ENCODE data around the gene TRAF7. TPM values are rescaled to one million over a fixed set of nuclear protein-coding genes. Genes with fewer than 3 reads are reported as not detected.

Gene TRAF7
- total and polyA plus RNA-seq, 2 of the 13 experiments (the other 11 are each of a cell fraction or from before 2014, with no cell fraction given), result 47.9 to 65.6 TPM

- TF ChIP-seq CERS6 (CRISPR knock-in tag; IDR thresholded peaks at IDR 0.05) (no peak), GATAD1 (CRISPR knock-in tag; IDR thresholded peaks at IDR 0.05) (peak; percentile 73), ZNF451 (CRISPR knock-in tag; IDR thresholded peaks at IDR 0.05) (0 out of 2 replicates have a peak, but pooled peaks have one; percentile 80), ZNF331 (CRISPR knock-in tag; IDR thresholded peaks at IDR 0.05) (peak; percentile 41), NCOA2 (CRISPR knock-in tag; IDR thresholded peaks at IDR 0.05) (no peak; the same call in 1 of the 2 replicates), SMARCE1 (IDR thresholded peaks at IDR 0.05; ENCODE audit: borderline replicate concordance) (no peak), ZNF264 (CRISPR knock-in tag; IDR thresholded peaks at IDR 0.05) (no peak), PITX1 (CRISPR knock-in tag; IDR thresholded peaks at IDR 0.05) (peak; percentile 41; the same call in 1 of the 2 replicates), AKAP8 (CRISPR knock-in tag; IDR thresholded peaks at IDR 0.05) (no peak), SNAPC5 (CRISPR knock-in tag; IDR thresholded peaks at IDR 0.05; ENCODE audit: borderline replicate concordance) (peak; percentile 56; the same call in 1 of the 2 replicates), KAT8 (CRISPR knock-in tag; IDR thresholded peaks at IDR 0.05) (peak; percentile 76), ZFX (CRISPR knock-in tag; IDR thresholded peaks at IDR 0.05; ENCODE audit: low read depth) (peak; percentile 96), ZNF546 (CRISPR knock-in tag; conservative IDR thresholded peaks at IDR 0.05) (peak; percentile 37; the same call in 1 of the 2 replicates), ZNF75D (CRISPR knock-in tag; IDR thresholded peaks at IDR 0.05; ENCODE audit: borderline replicate concordance) (no peak), ZKSCAN5 (CRISPR knock-in tag; IDR thresholded peaks at IDR 0.05) (no peak), NFIB (CRISPR knock-in tag; IDR thresholded peaks at IDR 0.05; ENCODE audit: borderline replicate concordance) (no peak), KDM3A (CRISPR knock-in tag; IDR thresholded peaks at IDR 0.05; ENCODE audit: low read depth) (no peak), ZNF296 (CRISPR knock-in tag; conservative IDR thresholded peaks at IDR 0.05) (no peak), GTF3A (CRISPR knock-in tag; conservative IDR thresholded peaks at IDR 0.05) (0 out of 2 replicates have a peak, but pooled peaks have one; percentile 34), ZNF841 (CRISPR knock-in tag; IDR thresholded peaks at IDR 0.05; ENCODE audit: borderline replicate concordance) (no peak), ZNF263 (CRISPR knock-in tag; IDR thresholded peaks at IDR 0.05) (peak; percentile 62; the same call in 1 of the 2 replicates), DBP (CRISPR knock-in tag; IDR thresholded peaks at IDR 0.05; ENCODE audit: not compliant biosample characterization) (no peak), SP1 (IDR thresholded peaks at IDR 0.05) (no peak), SP1 (CRISPR knock-in tag; IDR thresholded peaks at IDR 0.05) (peak; percentile 47), NFRKB (IDR thresholded peaks at IDR 0.05) (no peak)
These were observed at the start of gene TRAF7 (continued) for GRCh38 chr16:2155091-2155950.
